Mesodermal cell (in vitro differentiated cells): Measurements from ENCODE around the gene SLC35E4.
A peak's percentile ranks its signal among the peaks of the same experiment; 100 is the strongest.

ENCODE experiments used
- H3K27ac ChIP-seq: 2 replicates; pipeline ENCODE4 v1.7.0; 2013; ENCODE audit warnings: mild to moderate bottlenecking, low read depth, low read length, moderate library complexity; ENCODE audit not compliant: severe bottlenecking
- H3K36me3 ChIP-seq: 2 replicates; pipeline ENCODE4 v1.7.1; 2013; ENCODE audit warnings: mild to moderate bottlenecking, low read length, moderate library complexity; ENCODE audit not compliant: control insufficient read depth, insufficient read depth
- H3K4me1 ChIP-seq: one replicate; pipeline ENCODE4 v1.7.1; 2013; ENCODE audit warnings: mild to moderate bottlenecking, low read length; ENCODE audit not compliant: insufficient read depth, control insufficient read depth, poor library complexity, severe bottlenecking
- H3K4me3 ChIP-seq: 2 replicates; pipeline ENCODE4 v1.7.0; 2013; ENCODE audit warnings: low read length, control low read depth, mild to moderate bottlenecking; ENCODE audit not compliant: insufficient read depth, poor library complexity, severe bottlenecking; ENCODE audit errors: extremely low read depth
- H3K9me3 ChIP-seq: 2 replicates; pipeline ENCODE4 v1.7.1; 2013; ENCODE audit warnings: mild to moderate bottlenecking, low read length, moderate library complexity; ENCODE audit not compliant: control insufficient read depth
- WGBS, 2 experiments: methylation state at CpG; one replicate each; pipeline ENCODE4 v1.1.5; 2013; ENCODE audit warnings: missing lambda C conversion rate in 2 of 2; ENCODE audit not compliant: insufficient coverage in 2 of 2; 5-methylcytosine and 5-hydroxymethylcytosine counted together

The SLC35E4 gene

GRCh38 chr22:30636226-30637077 is 871 bp downstream of the SLC35E4 start:
- peak overlapping the region; percentile 49 for H3K4me3 ChIP-seq
- peak overlapping the region; percentile 64 for H3K27ac ChIP-seq

DNA sequence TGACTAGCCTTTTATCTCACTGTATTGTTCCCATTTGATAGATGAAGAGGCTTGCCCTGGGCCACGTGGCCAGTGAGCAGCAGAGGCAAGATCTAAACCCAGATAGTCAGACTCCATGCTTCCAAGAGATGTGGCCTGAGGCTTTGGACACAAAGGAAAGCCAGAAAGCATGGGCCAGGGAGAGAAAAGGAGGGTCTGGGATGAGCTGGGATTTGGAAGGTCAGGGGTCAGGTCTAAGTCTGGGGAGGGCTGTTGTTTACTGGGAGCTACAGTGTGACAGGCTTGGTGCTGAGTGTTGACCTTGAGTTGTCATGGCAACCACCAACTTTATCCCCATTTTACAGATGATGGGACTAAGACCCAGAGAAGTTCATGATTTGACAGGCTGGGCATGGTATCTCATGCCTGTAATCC is 2.1 kb downstream of the SLC35E4 start:
- H3K27ac ChIP-seq: no peak overlapping the region
- no peaks in the 10 kb centered on the region for H3K36me3 ChIP-seq
- no peaks in the 10 kb centered on the region for H3K9me3 ChIP-seq
- peaks cover 11% of the 10 kb centered on the region for H3K4me1 ChIP-seq
- no peak overlapping the region for H3K4me3 ChIP-seq
- 100% methylated on average over 1 of the region's 1 CpG for WGBS, 2 experiments

More at GRCh38 chr22:30636226-30637077, 871 bp downstream of the SLC35E4 start:
- Histone ChIP-seq H3K9me3 (no peaks in the 10 kb centered on the region), H3K36me3 (no peaks in the 10 kb centered on the region), H3K4me1 (peaks cover 11% of the 10 kb centered on the region)
- 86 to 89% methylated on average over 38 to 45 of the region's 45 CpGs for WGBS, 2 experiments

GRCh38 chr22:30640361-30640760 is 4.8 kb downstream of the SLC35E4 start:
- Histone ChIP-seq H3K36me3 (no peaks in the 10 kb centered on the region), H3K4me1 (peaks cover 7% of the 10 kb centered on the region), H3K4me3 (no peak overlapping the region), H3K9me3 (no peaks in the 10 kb centered on the region), H3K27ac (no peak overlapping the region)
- WGBS, 2 experiments: 94 to 100% methylated on average over 4 of the region's 4 CpGs

- no peaks in the 10 kb centered on the region for H3K36me3 ChIP-seq
- WGBS, 2 experiments: 90 to 97% methylated on average over 3 to 4 of the region's 4 CpGs
- H3K27ac ChIP-seq: no peak overlapping the region
- no peak overlapping the region for H3K4me3 ChIP-seq
- H3K9me3 ChIP-seq: no peaks in the 10 kb centered on the region
- H3K4me1 ChIP-seq: peaks cover 6% of the 10 kb centered on the region
Measured at GRCh38 chr22:30640839-30641430, 5.4 kb downstream of the SLC35E4 start.

DNA sequence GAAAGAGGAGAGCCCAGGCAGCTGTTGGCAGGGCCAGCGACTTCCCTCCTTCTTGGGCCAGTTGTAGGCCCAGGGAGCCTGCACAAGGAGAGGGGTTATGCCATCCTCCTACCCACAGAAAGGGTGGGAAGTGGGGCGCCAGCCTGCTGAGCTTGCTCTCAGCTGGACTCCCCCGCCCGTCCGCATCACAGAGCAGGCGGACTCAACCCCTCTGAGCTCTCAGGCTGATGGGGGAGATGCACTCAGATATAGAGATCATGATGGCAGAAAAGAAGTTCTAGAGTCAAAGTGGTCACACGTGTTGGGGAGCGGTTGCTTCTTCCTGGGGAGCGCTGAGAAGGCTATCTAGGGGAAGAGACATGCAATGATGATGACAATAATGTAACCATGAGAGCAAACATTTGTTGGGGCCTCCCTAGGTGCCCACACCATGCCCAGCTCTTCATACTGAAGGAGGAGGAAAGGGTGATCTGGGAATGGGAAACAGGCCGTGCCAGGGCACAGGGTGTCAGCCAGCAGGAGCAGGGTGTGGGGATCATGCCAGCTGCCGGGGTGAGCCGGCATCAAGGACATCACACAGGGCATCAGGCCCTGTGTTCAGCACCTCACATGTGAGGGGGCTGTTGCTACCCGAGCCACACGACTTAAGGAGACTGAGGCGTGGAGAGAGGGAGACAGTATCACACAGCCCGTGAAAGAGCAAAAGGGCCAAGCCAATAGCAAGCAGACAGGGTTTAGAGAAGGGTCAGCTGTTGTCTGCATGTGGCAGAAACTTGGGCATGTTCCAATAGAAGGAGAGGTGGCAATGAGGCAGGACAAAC is 7.7 kb downstream of the SLC35E4 start:
- 91 to 93% methylated on average over 10 to 12 of the region's 16 CpGs for WGBS, 2 experiments
- H3K9me3 ChIP-seq: no peaks in the 10 kb centered on the region
- no peaks in the 10 kb centered on the region for H3K36me3 ChIP-seq
- no peak overlapping the region for H3K4me3 ChIP-seq
- no peaks in the 10 kb centered on the region for H3K4me1 ChIP-seq
- no peak overlapping the region for H3K27ac ChIP-seq

DNA sequence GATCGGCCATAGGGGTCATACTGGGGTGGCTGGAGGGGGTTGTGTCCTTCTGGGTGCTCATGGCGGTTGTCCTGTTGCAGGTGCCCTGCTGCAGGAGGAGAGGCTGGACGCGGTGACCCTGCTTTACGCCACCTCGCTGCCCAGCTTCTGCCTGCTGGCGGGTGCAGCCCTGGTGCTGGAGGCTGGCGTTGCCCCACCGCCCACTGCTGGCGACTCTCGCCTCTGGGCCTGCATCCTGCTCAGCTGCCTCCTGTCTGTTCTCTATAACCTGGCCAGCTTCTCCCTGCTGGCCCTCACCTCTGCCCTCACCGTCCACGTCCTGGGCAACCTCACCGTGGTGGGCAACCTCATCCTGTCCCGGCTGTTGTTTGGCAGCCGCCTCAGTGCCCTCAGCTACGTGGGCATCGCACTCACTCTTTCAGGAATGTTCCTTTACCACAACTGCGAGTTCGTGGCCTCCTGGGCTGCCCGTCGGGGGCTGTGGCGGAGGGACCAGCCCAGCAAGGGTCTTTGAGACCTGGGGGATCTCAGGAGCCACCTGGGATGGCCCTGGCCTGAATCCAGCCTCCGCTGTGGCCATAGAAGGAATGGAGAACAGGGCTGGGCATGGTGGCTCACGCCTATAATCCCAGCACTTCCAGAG is 11.1 kb downstream of the SLC35E4 start:
- WGBS, 2 experiments: 92 to 96% methylated on average over 25 of the region's 25 CpGs
- Histone ChIP-seq H3K4me1 (no peaks in the 10 kb centered on the region), H3K27ac (no peak overlapping the region), H3K4me3 (no peak overlapping the region), H3K9me3 (no peaks in the 10 kb centered on the region), H3K36me3 (no peaks in the 10 kb centered on the region)

DNA sequence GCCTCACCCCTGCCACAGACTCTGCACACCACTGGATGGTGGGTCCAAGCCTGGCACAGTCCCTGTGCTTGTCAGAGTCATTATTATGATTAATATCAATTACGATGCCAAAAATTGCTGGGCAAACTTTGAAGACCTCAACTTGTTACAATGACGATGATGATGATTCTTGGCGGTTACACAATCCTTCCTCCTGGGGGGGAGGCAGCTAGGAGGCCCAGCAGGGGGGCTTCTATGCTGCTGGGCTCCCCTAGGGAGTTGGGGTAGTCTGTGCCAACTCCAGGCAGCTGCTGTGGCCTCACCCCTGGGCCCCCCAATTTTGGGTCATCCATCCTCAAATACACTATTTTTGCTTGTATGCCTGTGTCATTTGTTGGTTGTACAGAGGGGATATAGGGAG is 12.0 kb downstream of the SLC35E4 start:
- WGBS, 2 experiments: 100% methylated on average over 1 to 3 of the region's 3 CpGs
- Histone ChIP-seq H3K9me3 (no peaks in the 10 kb centered on the region), H3K27ac (no peak overlapping the region), H3K36me3 (no peaks in the 10 kb centered on the region), H3K4me3 (no peak overlapping the region), H3K4me1 (no peaks in the 10 kb centered on the region)

DNA sequence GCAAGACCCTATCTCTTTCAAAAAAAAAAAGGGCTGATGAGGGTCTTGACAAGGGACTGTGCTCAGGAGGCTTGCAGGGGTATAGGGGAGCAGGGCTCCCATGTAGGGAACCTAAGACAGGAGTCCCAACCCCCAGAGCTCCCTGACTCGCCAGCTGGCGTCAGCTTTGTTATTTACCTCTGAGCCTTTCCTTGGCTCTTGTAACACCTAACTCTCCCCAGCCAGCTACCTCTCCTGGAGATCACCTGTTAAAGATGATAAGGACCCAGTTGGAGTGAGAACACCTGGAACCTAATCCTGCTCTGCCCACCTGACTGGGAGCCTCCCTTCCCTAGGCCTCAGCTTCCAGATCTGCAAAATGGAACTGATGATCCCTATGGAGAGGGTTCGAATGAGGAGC is 13.2 kb downstream of the SLC35E4 start:
- no peak overlapping the region for H3K27ac ChIP-seq
- 100% methylated on average over 2 of the region's 3 CpGs; no CpG with 5 or more reads in 1 of the 2 experiments for WGBS, 2 experiments
- no peaks in the 10 kb centered on the region for H3K36me3 ChIP-seq
- no peak overlapping the region for H3K4me3 ChIP-seq
- H3K9me3 ChIP-seq: no peaks in the 10 kb centered on the region
- H3K4me1 ChIP-seq: no peaks in the 10 kb centered on the region

DNA sequence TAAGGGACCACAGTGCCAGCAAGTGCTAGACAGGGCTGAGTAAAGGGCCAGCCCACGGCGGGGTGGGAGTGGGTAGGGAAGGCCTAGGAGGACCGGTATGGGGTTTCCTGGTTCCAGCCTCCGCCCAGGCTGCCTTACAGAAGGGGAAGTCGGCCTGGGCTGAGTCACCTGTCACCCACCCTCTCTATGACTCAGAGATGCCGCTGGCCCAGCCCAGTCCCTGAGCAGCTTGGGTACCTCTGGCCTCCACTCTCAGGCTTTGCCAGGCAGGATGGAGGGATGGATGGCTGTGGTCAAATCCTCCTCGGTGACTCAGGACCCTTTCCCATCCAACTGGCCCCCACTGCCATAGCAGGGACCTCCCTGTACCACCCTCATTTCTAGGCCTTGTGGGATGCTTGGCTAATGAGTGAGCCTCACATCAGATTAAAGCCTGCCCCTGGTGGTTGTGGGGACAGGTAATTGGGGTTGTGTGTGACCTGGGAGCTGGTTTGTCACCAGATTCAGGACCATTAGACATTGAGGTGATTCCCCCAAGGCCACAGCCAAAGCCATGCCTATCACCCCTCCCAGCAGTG is 13.9 kb downstream of the SLC35E4 start:
- Histone ChIP-seq H3K27ac (no peak overlapping the region), H3K4me3 (no peak overlapping the region), H3K9me3 (no peaks in the 10 kb centered on the region), H3K4me1 (no peaks in the 10 kb centered on the region), H3K36me3 (no peaks in the 10 kb centered on the region)
- 56 to 77% methylated on average over 2 to 4 of the region's 7 CpGs for WGBS, 2 experiments

DNA sequence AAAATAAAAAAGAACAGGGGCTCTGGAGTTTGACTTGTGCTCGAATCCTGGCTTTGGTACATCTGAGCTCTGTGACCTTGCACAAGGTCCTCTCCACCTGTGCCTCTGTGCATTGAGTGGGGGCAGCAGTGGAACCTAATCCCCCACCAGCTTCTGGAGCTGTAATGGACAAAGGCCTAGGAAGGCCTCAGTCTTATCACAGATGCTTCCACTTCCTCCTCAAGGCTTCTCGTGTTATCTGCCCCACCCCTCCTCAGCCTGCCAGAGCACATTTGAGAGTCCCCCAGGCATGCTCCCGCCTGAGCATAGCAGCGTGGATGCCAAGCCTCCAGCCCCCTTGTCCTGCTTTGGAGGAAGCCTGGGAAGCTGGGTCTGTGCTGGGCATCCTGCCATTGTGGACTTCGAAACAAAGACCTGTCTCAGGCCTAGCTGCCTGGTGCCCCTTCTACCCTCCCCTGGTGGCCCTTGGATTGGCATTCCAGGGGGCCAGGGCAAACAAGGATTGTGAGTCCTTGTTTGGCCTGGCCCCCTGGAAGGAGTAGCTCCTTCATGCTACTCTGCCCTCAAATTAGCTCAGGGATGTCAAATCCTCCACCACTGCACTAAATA is 15.0 kb downstream of the SLC35E4 start:
- no peak overlapping the region for H3K27ac ChIP-seq
- H3K4me1 ChIP-seq: no peaks in the 10 kb centered on the region
- H3K9me3 ChIP-seq: no peaks in the 10 kb centered on the region
- 82 to 83% methylated on average over 5 of the region's 5 CpGs for WGBS, 2 experiments
- no peaks in the 10 kb centered on the region for H3K36me3 ChIP-seq
- H3K4me3 ChIP-seq: no peak overlapping the region
